GM21576 (cell line): ENCODE data around the gene ACTN3.
A peak's percentile ranks its signal among the peaks of the same experiment; 100 is the strongest.
"Not testable (repeated sequence)": the region's sequence is repeated elsewhere in the genome, so short reads cannot be mapped to it uniquely, and the experiment has no call there.

Experiments used
- ATAC-seq: cut with Tn5 transposase; IDR thresholded peaks from one replicate; pipeline ENCODE4 v1.9.1; 2021; ENCODE audit warnings: mild to moderate bottlenecking, moderate library complexity; ENCODE audit not compliant: unreplicated experiment

Gene ACTN3

DNA sequence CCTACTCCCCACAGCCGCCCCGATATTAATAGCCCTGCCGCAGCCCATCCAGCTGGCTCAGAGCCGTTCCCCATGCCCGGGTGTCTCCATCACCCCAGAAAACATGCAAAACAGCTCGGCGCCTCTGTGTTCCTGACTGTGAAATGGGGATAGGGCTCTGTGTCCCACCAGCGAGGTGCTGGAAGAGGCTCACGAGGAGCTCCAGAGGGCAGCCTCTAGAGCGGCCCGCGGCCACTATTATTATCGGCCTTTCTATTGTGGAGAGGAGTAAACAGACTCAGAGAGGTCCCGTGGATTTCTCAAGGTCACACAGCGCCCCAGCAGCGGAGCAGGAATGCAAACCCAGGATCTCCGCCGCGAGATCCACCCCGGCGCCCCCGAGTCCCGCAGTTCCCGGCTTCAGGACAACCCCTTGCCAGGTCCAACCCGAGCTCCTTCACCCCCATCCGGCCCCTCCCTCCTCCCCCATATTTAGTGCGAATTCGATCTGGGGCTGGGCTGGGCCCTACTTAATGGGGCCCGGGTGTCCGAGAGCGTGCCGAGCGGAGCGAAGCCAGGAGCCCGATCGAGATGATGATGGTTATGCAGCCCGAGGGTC lies at the start of gene ACTN3:
Gene ACTN3 (plus strand): TSS at position 536 of the 598 bp plus-strand sequence. CDS start 35 bp downstream, at position 571.
- no peak for ATAC-seq

- no peak for ATAC-seq
Measured at GRCh38 chr11:66497206-66497605, 49.5 kb upstream of the ACTN3 start.

DNA sequence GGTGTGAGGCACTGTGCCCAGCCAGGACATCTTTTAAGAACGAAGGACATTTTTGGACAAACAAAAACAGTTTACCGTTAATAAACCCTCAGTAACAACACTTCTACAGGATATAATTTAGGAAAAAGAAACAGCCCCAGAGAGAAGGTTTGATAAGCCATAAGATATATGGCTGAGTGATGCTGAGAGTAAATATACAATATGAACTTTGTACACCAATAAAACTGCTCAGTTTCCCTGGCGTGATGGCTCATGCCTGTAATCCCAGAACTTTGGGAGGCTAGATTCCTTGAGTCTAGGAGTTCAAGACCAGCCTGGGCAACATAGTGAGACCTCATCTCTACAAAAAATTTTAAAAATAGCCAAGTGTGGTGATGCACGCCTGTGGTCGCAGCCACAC lies 48.2 kb upstream of the ACTN3 start:
- no peak for ATAC-seq

GRCh38 chr11:66505276-66505816 lies 41.4 kb upstream of the ACTN3 start:
- ATAC-seq = no peak

- ATAC-seq = no peak
Measured at GRCh38 chr11:66509131-66509561, 37.6 kb upstream of the ACTN3 start.

DNA sequence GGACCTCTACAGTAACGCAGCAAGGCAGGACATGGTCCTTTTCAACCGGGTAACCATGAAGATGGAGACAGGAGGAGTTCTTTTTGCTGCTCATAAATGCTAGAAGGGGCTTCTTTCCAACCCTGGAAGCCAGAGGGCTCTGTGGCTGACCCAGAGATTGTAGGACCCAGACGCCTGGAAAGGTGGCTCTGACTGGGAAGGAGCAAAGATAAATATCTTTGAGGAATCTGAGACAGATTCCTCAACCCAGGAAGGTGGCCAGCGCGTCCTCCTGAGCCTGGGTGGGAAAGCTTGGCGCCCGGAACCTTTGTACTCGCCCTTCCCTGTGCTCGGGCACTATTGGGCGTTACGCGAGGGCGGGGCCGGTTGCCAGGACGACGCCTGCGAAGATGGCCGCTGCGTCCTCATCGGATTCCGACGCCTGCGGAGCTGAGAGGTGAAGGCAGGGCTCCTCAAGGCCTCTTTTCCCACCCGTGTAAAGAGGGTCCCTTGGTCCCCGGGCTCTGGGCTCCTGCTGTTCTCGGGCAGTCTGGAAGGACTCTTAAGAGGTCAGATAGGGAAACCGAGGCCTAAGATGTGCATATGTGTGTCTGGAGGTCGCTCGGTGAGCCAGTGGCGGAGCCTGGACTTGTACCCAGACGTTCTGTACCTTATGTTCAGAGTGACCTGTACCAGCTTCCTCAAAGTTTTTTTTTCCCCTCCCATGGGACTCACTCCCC lies 36.3 kb upstream of the ACTN3 start, which contains the start of gene BBS1:
Gene BBS1 (plus strand): TSS at position 365 of the 719 bp plus-strand sequence. CDS start 25 bp downstream, at position 390.
- ATAC-seq = peak; percentile 86

DNA sequence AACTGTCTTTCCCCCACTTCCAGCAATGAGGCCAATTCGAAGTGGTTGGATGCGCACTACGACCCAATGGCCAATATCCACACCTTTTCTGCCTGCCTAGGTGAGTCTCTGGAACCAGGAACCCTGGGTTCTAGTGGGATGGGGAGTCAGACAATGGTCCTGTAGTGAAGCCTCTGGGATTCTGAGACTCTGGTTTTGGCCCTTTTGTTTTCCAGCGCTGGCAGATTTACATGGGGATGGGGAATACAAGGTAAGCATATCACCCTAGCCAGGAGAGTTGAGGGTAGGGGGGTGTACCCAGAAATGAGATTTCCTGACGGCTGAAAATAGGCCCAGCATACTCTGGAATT lies 35.7 kb upstream of the ACTN3 start:
- ATAC-seq = no peak

DNA sequence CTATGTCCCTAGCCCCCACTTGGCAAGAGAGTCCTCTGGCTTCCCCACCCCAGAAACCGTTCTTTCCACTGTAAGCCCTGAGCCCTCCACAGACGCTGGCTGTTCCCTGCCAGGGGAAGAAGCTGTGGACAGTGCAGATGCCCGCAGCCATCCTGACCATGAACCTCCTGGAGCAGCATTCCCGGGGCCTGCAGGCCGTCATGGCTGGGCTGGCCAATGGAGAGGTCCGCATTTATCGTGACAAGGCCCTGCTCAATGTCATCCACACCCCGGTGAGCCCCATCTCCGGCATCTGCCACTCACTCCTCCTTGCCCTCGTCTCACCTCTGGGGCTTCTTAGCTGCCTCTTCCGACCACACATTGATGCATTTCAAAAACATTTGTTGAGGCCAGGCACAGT lies 23.1 kb upstream of the ACTN3 start:
- ATAC-seq = no peak

DNA sequence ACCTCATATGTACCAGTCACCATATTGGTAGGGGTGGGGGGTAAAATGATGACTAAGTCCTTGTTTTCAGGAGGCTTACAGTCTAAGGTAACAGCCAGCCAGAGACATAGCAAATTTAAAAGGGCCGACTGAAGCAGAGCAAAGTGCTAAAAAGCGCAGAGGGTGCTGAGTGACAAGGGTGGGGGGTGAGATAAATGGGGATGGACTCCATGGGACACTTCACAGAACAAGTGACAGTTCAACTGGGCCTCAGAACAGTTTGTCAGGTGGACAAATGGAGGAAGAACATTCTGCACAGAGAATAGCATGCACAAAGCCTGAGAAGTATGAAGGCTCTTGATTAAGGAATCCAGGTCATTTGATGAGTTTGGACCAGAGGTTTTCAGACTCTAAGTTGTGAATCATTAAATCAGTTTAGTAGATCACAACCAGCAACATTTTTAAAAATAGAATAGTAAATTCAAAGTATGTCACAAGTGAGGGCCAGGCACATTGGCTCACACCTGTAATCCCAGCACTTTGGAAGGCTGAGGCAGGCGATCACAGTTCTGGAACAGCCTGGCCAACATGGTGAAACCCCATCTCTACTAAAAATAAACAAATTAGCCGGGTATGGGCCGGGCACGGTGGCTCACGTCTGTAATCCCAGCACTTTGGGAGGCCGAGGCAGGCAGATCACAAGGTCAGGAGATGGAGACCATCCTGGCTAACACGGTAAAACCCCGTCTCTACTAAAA lies 22.2 kb upstream of the ACTN3 start:
- ATAC-seq = no peak

- ATAC-seq = no peak
Measured at GRCh38 chr11:66529069-66529468, 17.6 kb upstream of the ACTN3 start.

DNA sequence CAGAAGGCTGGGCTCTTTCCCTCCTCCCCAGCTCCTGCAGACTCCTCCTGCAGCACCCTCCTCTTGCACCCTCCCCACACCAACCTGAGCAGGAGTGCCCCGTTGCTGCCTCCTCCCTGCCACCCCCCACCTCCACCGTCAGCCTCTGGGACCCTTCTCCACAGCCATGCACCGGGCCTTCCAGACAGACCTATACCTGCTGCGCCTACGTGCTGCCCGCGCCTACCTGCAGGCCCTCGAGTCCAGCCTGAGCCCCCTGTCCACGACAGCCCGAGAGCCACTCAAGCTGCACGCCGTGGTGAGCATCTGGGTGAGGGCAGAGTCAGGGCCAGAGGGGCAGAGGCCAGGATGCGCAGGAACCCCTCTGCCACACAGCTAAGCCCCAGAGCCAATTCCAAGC lies 17.0 kb upstream of the ACTN3 start:
- no peak for ATAC-seq

- ATAC-seq = no peak
Measured at GRCh38 chr11:66530927-66531709, 15.6 kb upstream of the ACTN3 start.

DNA sequence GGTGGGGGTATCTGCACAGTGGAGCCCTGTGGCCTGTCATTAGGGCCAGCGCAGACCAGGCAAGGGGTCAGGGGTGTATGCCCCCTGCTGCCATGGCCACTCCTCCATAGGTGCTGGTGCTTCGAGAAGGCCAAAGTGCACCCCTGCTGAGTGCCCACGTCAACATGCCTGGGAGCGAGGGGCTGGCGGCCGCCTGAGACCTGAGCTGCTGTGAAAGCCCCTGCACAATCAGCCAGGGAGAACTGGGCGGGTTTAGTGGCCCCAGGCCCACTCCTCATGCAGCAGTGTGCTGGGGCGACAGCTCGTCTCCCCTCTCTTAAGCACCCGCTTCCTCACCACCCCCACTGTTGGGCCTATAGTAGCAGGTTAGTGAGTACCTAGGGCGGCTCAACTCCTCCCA lies 14.9 kb upstream of the ACTN3 start:
- ATAC-seq = no peak

- ATAC-seq = no peak
Measured at GRCh38 chr11:66532784-66533183, 13.9 kb upstream of the ACTN3 start.

GRCh38 chr11:66539170-66539869 lies 7.4 kb upstream of the ACTN3 start:
- ATAC-seq = no peak

GRCh38 chr11:66539870-66540213 lies 6.9 kb upstream of the ACTN3 start:
- no peak for ATAC-seq

- not testable (repeated sequence) for ATAC-seq
Measured at GRCh38 chr11:66540598-66540997, 6.1 kb upstream of the ACTN3 start.

- no peak for ATAC-seq
Measured at GRCh38 chr11:66541892-66542291, 4.8 kb upstream of the ACTN3 start.

- ATAC-seq = no peak
Measured at GRCh38 chr11:66542362-66542761, 4.3 kb upstream of the ACTN3 start.
